Measurements from ENCODE around the gene ANXA8. TPM values are rescaled to one million over a fixed set of nuclear protein-coding genes. Genes with fewer than 3 reads are reported as not detected.
"Not testable (repeated sequence)": the region's sequence is repeated elsewhere in the genome, so short reads cannot be mapped to it uniquely, and the experiment has no call there.

The ANXA8 gene
- total RNA-seq, 8 experiments from 2014 or later = 0.11 to 2.1 (median 1.3) TPM; not detected in 4

- in situ Hi-C loops (cut with MboI; ENCODE audit: low pct_unique_long_range_greater_than_20kb in 2 of 9, low sequenced_read_pairs in 9 of 9, unreplicated experiment in 9 of 9) = no loop called here
- 20 to 93% (median 76%) methylated on average over 1 to 4 of the region's 6 CpGs; no CpG with 5 or more reads in 6 of the 10 experiments for WGBS, 10 experiments
- no peaks in the 10 kb centered on the region for H3K4me1 ChIP-seq (replicated peaks in 1 of 2)
- ATAC-seq (replicated peaks in 6 of 8) = no peak
- no peak overlapping the region for H3K27ac ChIP-seq
- H3K4me3 ChIP-seq = no peak overlapping the region
These were observed 27.0 kb downstream of the ANXA8 start for GRCh38 chr10:47456794-47457527.

- ATAC-seq (replicated peaks in 6 of 8) = no peak
- Histone ChIP-seq H3K27ac (no peak overlapping the region), H3K4me3 (no peak overlapping the region), H3K4me1 (replicated peaks in 1 of 2) (no peaks in the 10 kb centered on the region)
- WGBS, 10 experiments = 50 to 89% (median 65%) methylated on average over 1 to 6 of the region's 8 CpGs
- in situ Hi-C loops (cut with MboI; ENCODE audit: low pct_unique_long_range_greater_than_20kb in 2 of 9, low sequenced_read_pairs in 9 of 9, unreplicated experiment in 9 of 9) = no loop called here
These were observed 27.7 kb downstream of the ANXA8 start for GRCh38 chr10:47456079-47456785.

GRCh38 chr10:47455350-47456078, 28.4 kb downstream of the ANXA8 start:
- in situ Hi-C loops (cut with MboI; ENCODE audit: low pct_unique_long_range_greater_than_20kb in 2 of 9, low sequenced_read_pairs in 9 of 9, unreplicated experiment in 9 of 9); H3K27ac ChIP-seq; H3K4me1 ChIP-seq (replicated peaks in 1 of 2); H3K4me3 ChIP-seq: not testable (repeated sequence)
- 39 to 100% (median 71%) methylated on average over 1 to 7 of the region's 9 CpGs for WGBS, 10 experiments
- peak in 2 of 8 experiments; percentile 7 to 30 for ATAC-seq (replicated peaks in 6 of 8)

GRCh38 chr10:47454780-47455058, 29.2 kb downstream of the ANXA8 start:
- H3K4me3 ChIP-seq = no peak overlapping the region
- in situ Hi-C loops (cut with MboI; ENCODE audit: low pct_unique_long_range_greater_than_20kb in 2 of 9, low sequenced_read_pairs in 9 of 9, unreplicated experiment in 9 of 9) = no loop called here
- no peak overlapping the region for H3K27ac ChIP-seq
- 50 to 100% (median 90%) methylated on average over 1 to 3 of the region's 3 CpGs; no CpG with 5 or more reads in 2 of the 10 experiments for WGBS, 10 experiments
- no peaks in the 10 kb centered on the region for H3K4me1 ChIP-seq (replicated peaks in 1 of 2)
- no peak for ATAC-seq (replicated peaks in 6 of 8)

- Histone ChIP-seq H3K27ac (no peak overlapping the region), H3K4me3 (no peak overlapping the region), H3K4me1 (replicated peaks in 1 of 2) (no peaks in the 10 kb centered on the region)
- ATAC-seq (replicated peaks in 6 of 8) = no peak
- in situ Hi-C loops (cut with MboI; ENCODE audit: low pct_unique_long_range_greater_than_20kb in 2 of 9, low sequenced_read_pairs in 9 of 9, unreplicated experiment in 9 of 9) = no loop called here
- WGBS, 10 experiments = 60 to 100% (median 74%) methylated on average over 1 to 7 of the region's 10 CpGs; no CpG with 5 or more reads in 5 of the 10 experiments
These were observed 29.7 kb downstream of the ANXA8 start for GRCh38 chr10:47454008-47454779.

GRCh38 chr10:47453141-47454007, 30.5 kb downstream of the ANXA8 start:
- no peak for ATAC-seq (replicated peaks in 6 of 8)
- 0 to 100% (median 54%) methylated on average over 1 to 4 of the region's 7 CpGs; no CpG with 5 or more reads in 5 of the 10 experiments for WGBS, 10 experiments
- in situ Hi-C loops (cut with MboI; ENCODE audit: low pct_unique_long_range_greater_than_20kb in 2 of 9, low sequenced_read_pairs in 9 of 9, unreplicated experiment in 9 of 9) = no loop called here
- Histone ChIP-seq H3K27ac (no peak overlapping the region), H3K4me3 (no peak overlapping the region), H3K4me1 (replicated peaks in 1 of 2) (no peaks in the 10 kb centered on the region)

- H3K4me3 ChIP-seq = no peak overlapping the region
- in situ Hi-C loops (cut with MboI; ENCODE audit: low pct_unique_long_range_greater_than_20kb in 2 of 9, low sequenced_read_pairs in 9 of 9, unreplicated experiment in 9 of 9) = no loop called here
- no peaks in the 10 kb centered on the region for H3K4me1 ChIP-seq (replicated peaks in 1 of 2)
- WGBS, 10 experiments = 27 to 90% (median 40%) methylated on average over 2 of the region's 11 CpGs; no CpG with 5 or more reads in 6 of the 10 experiments
- no peak overlapping the region for H3K27ac ChIP-seq
- peak in 5 of 8 experiments; percentile 10 to 71 (median 57) for ATAC-seq (replicated peaks in 6 of 8)
These were observed 31.3 kb downstream of the ANXA8 start for GRCh38 chr10:47452495-47453140.

GRCh38 chr10:47451998-47452494, 31.9 kb downstream of the ANXA8 start:
- WGBS, 10 experiments = 67 to 100% (median 90%) methylated on average over 1 to 2 of the region's 7 CpGs; no CpG with 5 or more reads in 6 of the 10 experiments
- in situ Hi-C loops (cut with MboI; ENCODE audit: low pct_unique_long_range_greater_than_20kb in 2 of 9, low sequenced_read_pairs in 9 of 9, unreplicated experiment in 9 of 9) = no loop called here
- ATAC-seq (replicated peaks in 6 of 8) = no peak

GRCh38 chr10:47451273-47451997, 32.5 kb downstream of the ANXA8 start:
- Histone ChIP-seq H3K4me1 (replicated peaks in 1 of 2) (no peaks in the 10 kb centered on the region), H3K27ac (no peak overlapping the region), H3K4me3 (no peak overlapping the region)
- in situ Hi-C loops (cut with MboI; ENCODE audit: low pct_unique_long_range_greater_than_20kb in 2 of 9, low sequenced_read_pairs in 9 of 9, unreplicated experiment in 9 of 9) = no loop called here
- no peak for ATAC-seq (replicated peaks in 6 of 8)
- WGBS, 10 experiments = 14 to 80% (median 74%) methylated on average over 1 to 5 of the region's 13 CpGs; no CpG with 5 or more reads in 6 of the 10 experiments

More at GRCh38 chr10:47451998-47452494, 31.9 kb downstream of the ANXA8 start:
- Histone ChIP-seq H3K4me3 (no peak overlapping the region), H3K27ac (no peak overlapping the region), H3K4me1 (replicated peaks in 1 of 2) (no peaks in the 10 kb centered on the region)

- no peak overlapping the region for H3K27ac ChIP-seq
- WGBS, 10 experiments = 79 to 90% methylated on average over 2 of the region's 2 CpGs; no CpG with 5 or more reads in 8 of the 10 experiments
These were observed 33.5 kb downstream of the ANXA8 start for GRCh38 chr10:47450442-47450841.

GRCh38 chr10:47449979-47450378, 33.9 kb downstream of the ANXA8 start:
- 54 to 80% (median 67%) methylated on average over 2 to 8 of the region's 10 CpGs; no CpG with 5 or more reads in 7 of the 10 experiments for WGBS, 10 experiments
- in situ Hi-C loops (cut with MboI; ENCODE audit: low pct_unique_long_range_greater_than_20kb in 2 of 9, low sequenced_read_pairs in 9 of 9, unreplicated experiment in 9 of 9) = no loop called here

More at GRCh38 chr10:47450442-47450841, 33.5 kb downstream of the ANXA8 start:
- ATAC-seq (replicated peaks in 6 of 8) = no peak
- Histone ChIP-seq H3K4me3 (no peak overlapping the region), H3K4me1 (replicated peaks in 1 of 2) (no peaks in the 10 kb centered on the region)
- in situ Hi-C loops (cut with MboI; ENCODE audit: low pct_unique_long_range_greater_than_20kb in 2 of 9, low sequenced_read_pairs in 9 of 9, unreplicated experiment in 9 of 9) = no loop called here

More at GRCh38 chr10:47449979-47450378, 33.9 kb downstream of the ANXA8 start:
- Histone ChIP-seq H3K4me3 (no peak overlapping the region), H3K4me1 (replicated peaks in 1 of 2) (no peaks in the 10 kb centered on the region), H3K27ac (no peak overlapping the region)
- peak in 1 of 8 experiments; percentile 13 for ATAC-seq (replicated peaks in 6 of 8)
